H9 (cell line): ENCODE results near the gene SLMAP. TPM values are rescaled to one million over a fixed set of nuclear protein-coding genes. Genes with fewer than 3 reads are reported as not detected.

Experiments used
- DNase-seq: peaks from one replicate; pipeline ENCODE4 v3.0.0-alpha.2; 2017
- H2AFZ ChIP-seq: one replicate; pipeline ENCODE4 v1.6.1; 2013; ENCODE audit warnings: mild to moderate bottlenecking, low read length, control low read depth, moderate library complexity
- H2AK5ac ChIP-seq: 2 replicates; pipeline ENCODE4 v1.6.1; 2013; ENCODE audit warnings: low read length, control low read depth, mixed read lengths; ENCODE audit not compliant: insufficient read length
- H2BK120ac ChIP-seq: one replicate; pipeline ENCODE4 v1.6.1; 2013; ENCODE audit warnings: low read depth, mild to moderate bottlenecking, low read length, control low read depth, inconsistent platforms; ENCODE audit not compliant: poor library complexity, severe bottlenecking
- H2BK12ac ChIP-seq: 2 replicates; pipeline ENCODE4 v1.6.1; 2013; ENCODE audit warnings: low read length, control low read depth, mixed read lengths, low read depth; ENCODE audit not compliant: insufficient read length
- H2BK15ac ChIP-seq: 2 replicates; pipeline ENCODE4 v1.6.1; 2013; ENCODE audit warnings: low read depth, low read length, control low read depth
- H2BK20ac ChIP-seq: one replicate; pipeline ENCODE4 v1.6.1; 2013; ENCODE audit warnings: low read depth, mild to moderate bottlenecking, low read length, control low read depth, inconsistent platforms; ENCODE audit not compliant: poor library complexity, severe bottlenecking
- H2BK5ac ChIP-seq: 2 replicates; pipeline ENCODE4 v1.6.1; 2013; ENCODE audit warnings: low read length, control low read depth, mixed read lengths; ENCODE audit not compliant: insufficient read length
- H3K14ac ChIP-seq: 2 replicates; pipeline ENCODE4 v1.6.1; 2013; ENCODE audit warnings: low read length, control low read depth; ENCODE audit not compliant: insufficient read depth
- H3K18ac ChIP-seq: 2 replicates; pipeline ENCODE4 v1.6.1; 2013; ENCODE audit warnings: low read depth, mild to moderate bottlenecking, mixed read lengths, low read length, control low read depth; ENCODE audit not compliant: insufficient read length
- H3K23ac ChIP-seq: 2 replicates; pipeline ENCODE4 v1.6.1; 2013; ENCODE audit warnings: low read length, control low read depth, mixed read lengths, low read depth; ENCODE audit not compliant: insufficient read length
- H3K23me2 ChIP-seq: 2 replicates; pipeline ENCODE4 v1.6.1; 2013; ENCODE audit warnings: low read depth, mild to moderate bottlenecking, mixed read lengths, low read length, control low read depth; ENCODE audit not compliant: insufficient read length, poor library complexity, severe bottlenecking
- H3K27ac ChIP-seq: 2 replicates; pipeline ENCODE4 v1.5.1; 2013; ENCODE audit warnings: low read length, control low read depth, mixed read lengths, low read depth; ENCODE audit not compliant: insufficient read length
- H3K27me3 ChIP-seq: 2 replicates; pipeline ENCODE4 v1.6.1; 2013; ENCODE audit warnings: low read length, control low read depth, inconsistent platforms; ENCODE audit not compliant: insufficient read depth
- H3K4ac ChIP-seq: 2 replicates; pipeline ENCODE4 v1.6.1; 2013; ENCODE audit warnings: low read depth, mild to moderate bottlenecking, control low read depth, inconsistent platforms, low read length, moderate library complexity
- H3K4me1 ChIP-seq: 2 replicates; pipeline ENCODE4 v1.6.1; 2013; ENCODE audit warnings: low read length, control low read depth, inconsistent platforms; ENCODE audit not compliant: insufficient read depth
- H3K4me2 ChIP-seq: 2 replicates; pipeline ENCODE4 v1.6.1; 2013; ENCODE audit warnings: low read length, control low read depth, mixed read lengths; ENCODE audit not compliant: insufficient read length, insufficient read depth
- H3K56ac ChIP-seq: 2 replicates; pipeline ENCODE4 v1.6.1; 2013; ENCODE audit warnings: low read depth, mild to moderate bottlenecking, mixed read lengths, low read length, control low read depth; ENCODE audit not compliant: insufficient read length
- H3K79me1 ChIP-seq: 2 replicates; pipeline ENCODE4 v1.6.1; 2013; ENCODE audit warnings: low read depth, mild to moderate bottlenecking, moderate library complexity, low read length, control low read depth, inconsistent platforms; ENCODE audit not compliant: insufficient read depth, poor library complexity, severe bottlenecking
- H3K79me2 ChIP-seq: 2 replicates; pipeline ENCODE4 v1.6.1; 2013; ENCODE audit warnings: low read length, control low read depth, inconsistent platforms; ENCODE audit not compliant: insufficient read depth
- H3K9ac ChIP-seq: 2 replicates; pipeline ENCODE4 v1.6.1; 2013; ENCODE audit warnings: low read length, control low read depth, mixed read lengths; ENCODE audit not compliant: insufficient read length; ENCODE audit errors: extremely low read depth
- H3K9me3 ChIP-seq: one replicate; pipeline ENCODE4 v1.6.1; 2013; ENCODE audit warnings: low read depth, low read length, inconsistent platforms; ENCODE audit not compliant: control insufficient read depth
- H3T11ph ChIP-seq: one replicate; pipeline ENCODE4 v1.6.1; 2013; ENCODE audit warnings: mild to moderate bottlenecking, low read length, control low read depth, inconsistent platforms
- H4K20me1 ChIP-seq: one replicate; pipeline ENCODE4 v1.6.1; 2013; ENCODE audit not compliant: control insufficient read depth, insufficient read length, insufficient read depth
- H4K5ac ChIP-seq: 2 replicates; pipeline ENCODE4 v1.6.1; 2013; ENCODE audit warnings: low read depth, mild to moderate bottlenecking, mixed read lengths, low read length, control low read depth; ENCODE audit not compliant: insufficient read length
- H4K8ac ChIP-seq: replicated peaks from 2 replicates; pipeline ENCODE4 v1.6.1; 2013; ENCODE audit warnings: low read length, control low read depth, mixed read lengths, low read depth; ENCODE audit not compliant: insufficient read length
- H4K91ac ChIP-seq: 2 replicates; pipeline ENCODE4 v1.6.1; 2013; ENCODE audit warnings: low read depth, mild to moderate bottlenecking, moderate library complexity, mixed read lengths, low read length, control low read depth; ENCODE audit not compliant: insufficient read length
- H3K27ac Mint-ChIP-seq, 3 experiments: 2 replicates in 2 of 3; 3 replicates in 1 of 3; pipeline ENCODE4 v1.8.0; 2020 to 2021; ENCODE audit warnings: mixed read lengths in 3 of 3, mild to moderate bottlenecking in 1 of 3, moderate library complexity in 1 of 3
- H3K27me3 Mint-ChIP-seq: 2 replicates; pipeline ENCODE4 v1.8.0; 2021; ENCODE audit warnings: low read depth, mild to moderate bottlenecking, moderate library complexity, mixed read lengths
- H3K36me3 Mint-ChIP-seq, 3 experiments: 2 replicates in 2 of 3; 3 replicates in 1 of 3; pipeline ENCODE4 v1.8.0; 2020 to 2021; ENCODE audit warnings: low read depth in 3 of 3, mixed read lengths in 3 of 3; ENCODE audit not compliant: insufficient read depth in 1 of 3
- H3K4me1 Mint-ChIP-seq, 2 experiments: 2 replicates each; pipeline ENCODE4 v1.8.0; 2020; ENCODE audit warnings: mixed read lengths in 2 of 2
- H3K4me3 Mint-ChIP-seq, 2 experiments: 2 replicates in 1 of 2; 3 replicates in 1 of 2; pipeline ENCODE4 v1.8.0; 2020 to 2021; ENCODE audit warnings: mild to moderate bottlenecking in 2 of 2, mixed read lengths in 2 of 2, moderate library complexity in 1 of 2
- H3K9me3 Mint-ChIP-seq, 2 experiments: 2 replicates in 1 of 2; 3 replicates in 1 of 2; pipeline ENCODE4 v1.8.0; 2020; ENCODE audit warnings: mild to moderate bottlenecking in 2 of 2, mixed read lengths in 2 of 2, moderate library complexity in 1 of 2
- total RNA-seq: library from RNA; stranded (reverse); gene quantifications from 2 replicates; pipeline ENCODE4 v1.2.1, GENCODE V29; 2021
- TF ChIP-seq, protein P1 (sequence below): fragments of 200-600 bp; sonication (generic); conservative IDR thresholded peaks from 3 replicates; pipeline ENCODE4 v1.8.0; 2021; ENCODE audit warnings: antibody characterized with exemption, mild to moderate bottlenecking

Gene SLMAP
- total RNA-seq, 1 experiment from 2014 or later: 65.1 TPM

DNA sequence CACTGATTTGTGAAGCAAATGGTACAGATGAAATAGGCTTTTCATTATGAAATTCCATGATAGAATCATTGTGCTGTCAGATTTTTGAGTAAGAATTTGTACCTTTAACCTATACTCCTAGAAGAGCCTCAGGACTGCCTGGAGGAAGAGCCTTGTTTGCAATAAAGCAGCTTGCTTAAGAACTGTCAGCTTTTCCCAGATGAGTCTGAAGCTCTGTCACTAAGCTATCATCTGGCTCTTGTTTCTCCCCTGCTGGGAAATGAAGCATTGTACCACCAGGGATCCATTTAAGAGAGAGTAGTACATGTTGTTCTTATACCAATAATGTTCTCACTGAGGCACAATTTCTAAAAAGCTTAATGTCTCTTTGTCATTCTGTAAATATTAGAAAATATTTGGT is 167.0 kb downstream of the SLMAP start:
- Histone ChIP-seq H2AK5ac (no peak overlapping the region), H4K8ac (no peak overlapping the region), H3K18ac (no peak overlapping the region), H3K79me1 (no peaks in the 10 kb centered on the region), H2BK5ac (no peak overlapping the region), H3K4ac (no peak overlapping the region), H3K23ac (no peak overlapping the region), H3K14ac (no peak overlapping the region), H2BK12ac (no peak overlapping the region), H3K4me1 (no peaks in the 10 kb centered on the region), H2BK20ac (no peak overlapping the region), H3K27me3 (no peaks in the 10 kb centered on the region), H3K56ac (no peak overlapping the region), H3K79me2 (no peaks in the 10 kb centered on the region), H3K4me2 (no peak overlapping the region), H3K9ac (no peak overlapping the region), H2BK15ac (no peak overlapping the region), H2AFZ (no peak overlapping the region), H4K91ac (no peak overlapping the region), H3K9me3 (no peaks in the 10 kb centered on the region), H4K5ac (no peak overlapping the region), H3T11ph (no peak overlapping the region), H3K27ac (no peak overlapping the region), H2BK120ac (no peak overlapping the region), H3K23me2 (no peaks in the 10 kb centered on the region), H4K20me1 (no peaks in the 10 kb centered on the region)
- Mint-ChIP-seq H3K9me3 (no peaks in the 10 kb centered on the region), H3K4me1 (no peaks in the 10 kb centered on the region), H3K27ac (no peak overlapping the region), H3K36me3 (peaks cover 13 to 38% (median 23%) of the 10 kb centered on the region in 3 experiments; a peak in 6 of 7 replicates), H3K27me3 (no peaks in the 10 kb centered on the region), H3K4me3 (no peak overlapping the region)
- DNase-seq: no peak
- TF ChIP-seq, protein P1, sequence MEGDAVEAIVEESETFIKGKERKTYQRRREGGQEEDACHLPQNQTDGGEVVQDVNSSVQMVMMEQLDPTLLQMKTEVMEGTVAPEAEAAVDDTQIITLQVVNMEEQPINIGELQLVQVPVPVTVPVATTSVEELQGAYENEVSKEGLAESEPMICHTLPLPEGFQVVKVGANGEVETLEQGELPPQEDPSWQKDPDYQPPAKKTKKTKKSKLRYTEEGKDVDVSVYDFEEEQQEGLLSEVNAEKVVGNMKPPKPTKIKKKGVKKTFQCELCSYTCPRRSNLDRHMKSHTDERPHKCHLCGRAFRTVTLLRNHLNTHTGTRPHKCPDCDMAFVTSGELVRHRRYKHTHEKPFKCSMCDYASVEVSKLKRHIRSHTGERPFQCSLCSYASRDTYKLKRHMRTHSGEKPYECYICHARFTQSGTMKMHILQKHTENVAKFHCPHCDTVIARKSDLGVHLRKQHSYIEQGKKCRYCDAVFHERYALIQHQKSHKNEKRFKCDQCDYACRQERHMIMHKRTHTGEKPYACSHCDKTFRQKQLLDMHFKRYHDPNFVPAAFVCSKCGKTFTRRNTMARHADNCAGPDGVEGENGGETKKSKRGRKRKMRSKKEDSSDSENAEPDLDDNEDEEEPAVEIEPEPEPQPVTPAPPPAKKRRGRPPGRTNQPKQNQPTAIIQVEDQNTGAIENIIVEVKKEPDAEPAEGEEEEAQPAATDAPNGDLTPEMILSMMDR: no peak
